Measurements from ENCODE around the gene SYP.
"Not testable (repeated sequence)": the region's sequence is repeated elsewhere in the genome, so short reads cannot be mapped to it uniquely, and the experiment has no call there.

DNA sequence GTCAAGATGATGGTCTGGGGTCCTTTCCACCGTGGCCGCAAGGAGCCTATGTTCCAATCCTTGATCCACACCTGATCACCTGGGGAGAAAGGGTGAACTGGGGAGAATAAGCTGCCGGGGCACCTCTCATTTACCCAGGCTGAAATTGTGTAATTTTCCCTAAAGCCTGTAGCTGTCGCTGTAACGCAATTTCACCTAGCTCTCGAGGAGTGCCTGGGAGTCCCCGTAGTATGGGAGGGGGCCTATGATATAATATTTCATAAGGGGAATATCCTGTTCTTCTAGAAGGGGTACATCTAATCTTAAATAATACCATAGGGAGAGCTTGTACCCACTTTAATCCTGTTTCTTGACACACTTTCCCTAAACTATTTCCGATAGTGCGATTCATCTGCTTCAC, 57.7 kb downstream of the SYP start:
- not testable (repeated sequence) for TF ChIP-seq POLR2AphosphoS5, POLR2A (IDR thresholded peaks at IDR 0.05)

Data from prostate gland (tissue), 1 donor.